Liver (tissue), 3 donors: ENCODE results near the gene GNB4.

Experiments
- CTCF ChIP-seq: fragments of 150-350 bp; IDR thresholded peaks from 2 replicates; pipeline ENCODE4 v1.5.1; 2017; ENCODE audit warnings: improper control_type of control experiment, low read depth, low read length; ENCODE audit not compliant: missing input control
- FOXA1 ChIP-seq: IDR thresholded peaks from 2 replicates; pipeline ENCODE4 v1.6.1; 2016; ENCODE audit warnings: antibody characterized with exemption
- JUND ChIP-seq, 2 donors: IDR thresholded peaks; 2 replicates each; pipeline ENCODE4 v1.6.1; 2016; ENCODE audit warnings: antibody characterized with exemption in 2 of 2
- MAX ChIP-seq: IDR thresholded peaks from 2 replicates; pipeline ENCODE4 v1.6.1; 2016; ENCODE audit warnings: antibody characterized with exemption
- RAD21 ChIP-seq, 2 donors: IDR thresholded peaks; 2 replicates each; pipeline ENCODE4 v1.6.1; 2016; ENCODE audit warnings: antibody characterized with exemption in 2 of 2, mild to moderate bottlenecking in 2 of 2
- REST ChIP-seq: IDR thresholded peaks from 2 replicates; pipeline ENCODE4 v1.6.1; 2016; ENCODE audit warnings: antibody characterized with exemption, mild to moderate bottlenecking
- RXRA ChIP-seq, 2 donors: IDR thresholded peaks; 2 replicates each; pipeline ENCODE4 v1.6.1; 2017 to 2018; ENCODE audit warnings: antibody characterized with exemption in 2 of 2, mild to moderate bottlenecking in 1 of 2
- TAF1 ChIP-seq: conservative IDR thresholded peaks from 2 replicates; pipeline ENCODE4 v1.6.1; 2016; ENCODE audit warnings: antibody characterized with exemption, mild to moderate bottlenecking
- YY1 ChIP-seq: IDR thresholded peaks from 2 replicates; pipeline ENCODE4 v1.6.1; 2016; ENCODE audit warnings: antibody characterized with exemption, mild to moderate bottlenecking
- ZBTB33 ChIP-seq: IDR thresholded peaks from 2 replicates; pipeline ENCODE4 v1.6.1; 2016; ENCODE audit warnings: antibody characterized with exemption
- donor health status: healthy.
- donor health status: healthy.

GRCh38 chr3:179482857-179483256 lies 31.6 kb upstream of the GNB4 start:
- TF ChIP-seq CTCF (no peak), REST (no peak), RAD21 (IDR thresholded peaks at IDR 0.05) (no peak), JUND (IDR thresholded peaks at IDR 0.05) (no peak), ZBTB33 (no peak), RXRA (IDR thresholded peaks at IDR 0.05) (no peak), MAX (no peak), FOXA1 (no peak), YY1 (no peak), TAF1 (no peak)
